Measurements from ENCODE around the gene GABRG3. TPM values are rescaled to one million over a fixed set of nuclear protein-coding genes. Genes with fewer than 3 reads are reported as not detected.
"Not testable (repeated sequence)": the region's sequence is repeated elsewhere in the genome, so short reads cannot be mapped to it uniquely, and the experiment has no call there.

The GABRG3 gene
- total RNA-seq, 1 experiment from 2014 or later, result 3.4 TPM

GRCh38 chr15:27133249-27133648, 162.3 kb downstream of the GABRG3 start:
- in situ Hi-C loops (cut with HindIII; ENCODE audit: low sequenced_read_pairs), result no loop called here
- no peak for DNase-seq (ENCODE audit: low spot score)

- DNase-seq (ENCODE audit: low spot score), result no peak
- in situ Hi-C loops (cut with HindIII; ENCODE audit: low sequenced_read_pairs), result no loop called here
Observed at GRCh38 chr15:27134481-27134880, 163.5 kb downstream of the GABRG3 start.

GRCh38 chr15:27135151-27135550, 164.2 kb downstream of the GABRG3 start:
- in situ Hi-C loops (cut with HindIII; ENCODE audit: low sequenced_read_pairs), result no loop called here
- DNase-seq (ENCODE audit: low spot score), result no peak

- in situ Hi-C loops (cut with HindIII; ENCODE audit: low sequenced_read_pairs), result no loop called here
- no peak for DNase-seq (ENCODE audit: low spot score)
Observed at GRCh38 chr15:27137127-27137526, 166.1 kb downstream of the GABRG3 start.

- in situ Hi-C loops (cut with HindIII; ENCODE audit: low sequenced_read_pairs), result no loop called here
- no peak for DNase-seq (ENCODE audit: low spot score)
Observed at GRCh38 chr15:27165590-27165989, 194.6 kb downstream of the GABRG3 start.

- DNase-seq (ENCODE audit: low spot score), result no peak
- in situ Hi-C loops (cut with HindIII; ENCODE audit: low sequenced_read_pairs), result no loop called here
Observed at GRCh38 chr15:27166917-27167316, 195.9 kb downstream of the GABRG3 start.

- DNase-seq (ENCODE audit: low spot score), result no peak
- in situ Hi-C loops (cut with HindIII; ENCODE audit: low sequenced_read_pairs), result no loop called here
Observed at GRCh38 chr15:27167738-27168137, 196.8 kb downstream of the GABRG3 start.

- no peak for DNase-seq (ENCODE audit: low spot score)
- in situ Hi-C loops (cut with HindIII; ENCODE audit: low sequenced_read_pairs), result no loop called here
Observed at GRCh38 chr15:27170851-27171250, 199.9 kb downstream of the GABRG3 start.

GRCh38 chr15:27172821-27173220, 201.8 kb downstream of the GABRG3 start:
- DNase-seq (ENCODE audit: low spot score), result no peak
- in situ Hi-C loops (cut with HindIII; ENCODE audit: low sequenced_read_pairs), result no loop called here

GRCh38 chr15:27175472-27176153, 204.6 kb downstream of the GABRG3 start:
- no peak for DNase-seq (ENCODE audit: low spot score)
- in situ Hi-C loops (cut with HindIII; ENCODE audit: low sequenced_read_pairs), result no loop called here

- in situ Hi-C loops (cut with HindIII; ENCODE audit: low sequenced_read_pairs), result no loop called here
- no peak for DNase-seq (ENCODE audit: low spot score)
Observed at GRCh38 chr15:27176785-27177406, 205.9 kb downstream of the GABRG3 start.

GRCh38 chr15:27179789-27180188, 208.8 kb downstream of the GABRG3 start:
- DNase-seq (ENCODE audit: low spot score), result no peak
- in situ Hi-C loops (cut with HindIII; ENCODE audit: low sequenced_read_pairs), result no loop called here

GRCh38 chr15:27182561-27183110, 211.7 kb downstream of the GABRG3 start:
- in situ Hi-C loops (cut with HindIII; ENCODE audit: low sequenced_read_pairs), result no loop called here
- no peak for DNase-seq (ENCODE audit: low spot score)

GRCh38 chr15:27183201-27183600, 212.2 kb downstream of the GABRG3 start:
- DNase-seq (ENCODE audit: low spot score), result no peak
- in situ Hi-C loops (cut with HindIII; ENCODE audit: low sequenced_read_pairs), result no loop called here

- not testable (repeated sequence) for DNase-seq (ENCODE audit: low spot score)
Observed at GRCh38 chr15:27191515-27191914, 220.5 kb downstream of the GABRG3 start.

GRCh38 chr15:27196691-27197090, 225.7 kb downstream of the GABRG3 start:
- in situ Hi-C loops (cut with HindIII; ENCODE audit: low sequenced_read_pairs), result no loop called here
- no peak for DNase-seq (ENCODE audit: low spot score)

More at GRCh38 chr15:27191515-27191914, 220.5 kb downstream of the GABRG3 start:
- in situ Hi-C loops (cut with HindIII; ENCODE audit: low sequenced_read_pairs), result not testable (repeated sequence)

GRCh38 chr15:27201425-27201824, 230.4 kb downstream of the GABRG3 start:
- in situ Hi-C loops (cut with HindIII; ENCODE audit: low sequenced_read_pairs), result no loop called here
- DNase-seq (ENCODE audit: low spot score), result no peak

GRCh38 chr15:27210176-27210575, 239.2 kb downstream of the GABRG3 start:
- no peak for DNase-seq (ENCODE audit: low spot score)
- in situ Hi-C loops (cut with HindIII; ENCODE audit: low sequenced_read_pairs), result no loop called here

- in situ Hi-C loops (cut with HindIII; ENCODE audit: low sequenced_read_pairs), result no loop called here
- DNase-seq (ENCODE audit: low spot score), result no peak
Observed at GRCh38 chr15:27214032-27214431, 243.1 kb downstream of the GABRG3 start.

GRCh38 chr15:27214961-27215360, 244.0 kb downstream of the GABRG3 start:
- in situ Hi-C loops (cut with HindIII; ENCODE audit: low sequenced_read_pairs), result no loop called here
- no peak for DNase-seq (ENCODE audit: low spot score)

- no peak for DNase-seq (ENCODE audit: low spot score)
- in situ Hi-C loops (cut with HindIII; ENCODE audit: low sequenced_read_pairs), result no loop called here
Observed at GRCh38 chr15:27218426-27218825, 247.4 kb downstream of the GABRG3 start.
